DOHH2 (cell line): ENCODE results near the gene IFNL4.

Source experiments
- H3F3A ChIP-seq: fragments of 200-600 bp; sonication (generic), shearing (Covaris generic); 2 replicates; pipeline ENCODE4 v1.6.0; 2016; ENCODE audit warnings: antibody characterized with exemption, mild to moderate bottlenecking; ENCODE audit not compliant: control insufficient read depth, insufficient read depth
- H3K27ac ChIP-seq: fragments of 200-600 bp; sonication (generic); 2 replicates; pipeline ENCODE4 v1.5.1; 2014; ENCODE audit warnings: low read depth, mild to moderate bottlenecking, low read length, moderate library complexity
- H3K27me3 ChIP-seq: fragments of 200-600 bp; sonication (generic); 2 replicates; pipeline ENCODE4 v1.6.1; 2014; ENCODE audit warnings: mild to moderate bottlenecking, low read length, mixed read lengths; ENCODE audit not compliant: control insufficient read depth
- H3K36me3 ChIP-seq: fragments of 200-600 bp; sonication (generic); 2 replicates; pipeline ENCODE4 v1.6.1; 2014; ENCODE audit warnings: mild to moderate bottlenecking, low read length, moderate library complexity, mixed read lengths; ENCODE audit not compliant: control insufficient read depth
- H3K4me1 ChIP-seq: fragments of 200-600 bp; sonication (generic); 2 replicates; pipeline ENCODE4 v1.6.1; 2014; ENCODE audit warnings: mild to moderate bottlenecking, low read length, mixed read lengths; ENCODE audit not compliant: control insufficient read depth
- H3K4me2 ChIP-seq: fragments of 200-600 bp; sonication (generic); 2 replicates; pipeline ENCODE4 v1.6.0; 2014; ENCODE audit warnings: mild to moderate bottlenecking, low read length, moderate library complexity
- H3K4me3 ChIP-seq: fragments of 200-600 bp; sonication (generic); 2 replicates; pipeline ENCODE4 v1.5.1; 2014; ENCODE audit warnings: mild to moderate bottlenecking, low read length, mixed read lengths
- H3K79me2 ChIP-seq: fragments of 200-600 bp; sonication (generic); 2 replicates; pipeline ENCODE4 v1.6.1; 2014; ENCODE audit warnings: mild to moderate bottlenecking, low read length, mixed read lengths; ENCODE audit not compliant: control insufficient read depth
- H3K9me2 ChIP-seq: fragments of 200-600 bp; sonication (generic); replicated peaks from 2 replicates; pipeline ENCODE4 v1.6.1; 2014; ENCODE audit warnings: mild to moderate bottlenecking, low read length, mixed read lengths; ENCODE audit not compliant: control insufficient read depth
- H3K9me3 ChIP-seq: fragments of 200-600 bp; sonication (generic); 2 replicates; pipeline ENCODE4 v1.6.1; 2014; ENCODE audit warnings: antibody characterized with exemption, low read length, mixed read lengths; ENCODE audit not compliant: control insufficient read depth, insufficient read depth
- H4K20me1 ChIP-seq: fragments of 200-600 bp; sonication (generic); 2 replicates; pipeline ENCODE4 v1.6.0; 2014; ENCODE audit warnings: low read depth, mild to moderate bottlenecking, antibody characterized with exemption, low read length, moderate library complexity; ENCODE audit not compliant: control insufficient read depth, insufficient read depth
- CTCF ChIP-seq: fragments of 200-600 bp; sonication (generic); IDR thresholded peaks from one replicate; pipeline ENCODE4 v1.5.1; 2014; ENCODE audit warnings: antibody characterized with exemption, mild to moderate bottlenecking, low read depth, low read length; ENCODE audit not compliant: poor library complexity, severe bottlenecking
- EZH2phosphoT487 ChIP-seq: fragments of 200-600 bp; sonication (generic); IDR thresholded peaks from 2 replicates; pipeline ENCODE4 v1.6.1; 2017; ENCODE audit warnings: borderline replicate concordance, mild to moderate bottlenecking, antibody characterized with exemption, low read length, moderate library complexity, mixed read lengths

The IFNL4 gene

GRCh38 chr19:39200803-39201115, 47.9 kb downstream of the IFNL4 start:
- H3K4me3 ChIP-seq = no peak overlapping the region
- H3K36me3 ChIP-seq = no peaks in the 10 kb centered on the region
- no peaks in the 10 kb centered on the region for H3K9me2 ChIP-seq
- H3K4me1 ChIP-seq = no peaks in the 10 kb centered on the region
- no peak overlapping the region for H3K27ac ChIP-seq
- TF ChIP-seq CTCF (no peak), EZH2phosphoT487 (no peak)
- no peak overlapping the region for H3K4me2 ChIP-seq
- H3K9me3 ChIP-seq = no peaks in the 10 kb centered on the region
- H3F3A ChIP-seq = no peaks in the 10 kb centered on the region
- H3K79me2 ChIP-seq = no peaks in the 10 kb centered on the region
- peaks cover 7% of the 10 kb centered on the region for H3K27me3 ChIP-seq
- no peaks in the 10 kb centered on the region for H4K20me1 ChIP-seq

- TF ChIP-seq CTCF = no peak
- TF ChIP-seq EZH2phosphoT487 = no peak
- Histone ChIP-seq H3K27ac (no peak overlapping the region), H3K4me3 (no peak overlapping the region), H3K9me2 (no peaks in the 10 kb centered on the region), H3K9me3 (no peaks in the 10 kb centered on the region), H3K4me1 (no peaks in the 10 kb centered on the region), H4K20me1 (no peaks in the 10 kb centered on the region), H3K4me2 (no peak overlapping the region), H3K79me2 (no peaks in the 10 kb centered on the region), H3K36me3 (no peaks in the 10 kb centered on the region), H3K27me3 (peaks cover 7% of the 10 kb centered on the region), H3F3A (no peaks in the 10 kb centered on the region)
Observed at GRCh38 chr19:39200066-39200802, 48.4 kb downstream of the IFNL4 start.

- Histone ChIP-seq H3K9me2 (no peaks in the 10 kb centered on the region), H3K4me2 (no peak overlapping the region), H3K4me3 (no peak overlapping the region), H4K20me1 (no peaks in the 10 kb centered on the region), H3K27me3 (peaks cover 7% of the 10 kb centered on the region), H3K27ac (no peak overlapping the region), H3K36me3 (no peaks in the 10 kb centered on the region), H3K9me3 (no peaks in the 10 kb centered on the region), H3K4me1 (no peaks in the 10 kb centered on the region), H3K79me2 (no peaks in the 10 kb centered on the region), H3F3A (no peaks in the 10 kb centered on the region)
- TF ChIP-seq CTCF (no peak), EZH2phosphoT487 (no peak)
Observed at GRCh38 chr19:39199025-39199424, 49.6 kb downstream of the IFNL4 start.
